ENCODE results near the gene HYOU1.
A peak's percentile ranks its signal among the peaks of the same experiment; 100 is the strongest.
"Not testable (repeated sequence)": the region's sequence is repeated elsewhere in the genome, so short reads cannot be mapped to it uniquely, and the experiment has no call there.

Gene HYOU1

DNA sequence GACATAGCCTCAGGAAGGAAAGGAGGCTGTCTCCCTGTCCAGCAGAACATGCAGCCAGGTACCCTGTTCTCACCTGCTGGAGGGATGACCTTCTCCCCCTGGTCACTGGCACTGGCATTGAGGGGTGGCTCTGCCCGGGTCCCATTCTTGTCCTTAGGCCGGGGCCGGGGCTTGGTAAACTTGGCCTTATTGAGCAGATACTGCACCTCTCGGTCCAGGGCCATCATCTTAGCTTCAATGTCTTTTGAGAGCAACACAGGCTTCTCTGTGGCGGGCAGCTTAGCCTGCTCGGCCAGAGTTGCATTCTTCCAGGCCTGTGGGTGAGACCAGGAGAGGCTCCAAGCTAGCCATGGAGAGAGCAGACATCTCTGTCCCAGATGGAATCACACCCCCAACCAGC is 10.5 kb downstream of the HYOU1 start:
- DNase-seq (no peak), ATAC-seq (replicated peaks) (no peak)
- Mint-ChIP-seq H3K27me3 (no peaks in the 10 kb centered on the region), H3K27ac (peak overlapping the region in 1 of 2 donors; percentile 78), H3K4me3 (no peak overlapping the region), H3K4me1 (ENCODE audit: low read depth in 2 of 2) (peaks cover 0 to 6% of the 10 kb centered on the region in 2 donors), H3K9me3 (no peaks in the 10 kb centered on the region), H3K36me3 (ENCODE audit: insufficient read depth) (peaks cover 66% of the 10 kb centered on the region)

DNA sequence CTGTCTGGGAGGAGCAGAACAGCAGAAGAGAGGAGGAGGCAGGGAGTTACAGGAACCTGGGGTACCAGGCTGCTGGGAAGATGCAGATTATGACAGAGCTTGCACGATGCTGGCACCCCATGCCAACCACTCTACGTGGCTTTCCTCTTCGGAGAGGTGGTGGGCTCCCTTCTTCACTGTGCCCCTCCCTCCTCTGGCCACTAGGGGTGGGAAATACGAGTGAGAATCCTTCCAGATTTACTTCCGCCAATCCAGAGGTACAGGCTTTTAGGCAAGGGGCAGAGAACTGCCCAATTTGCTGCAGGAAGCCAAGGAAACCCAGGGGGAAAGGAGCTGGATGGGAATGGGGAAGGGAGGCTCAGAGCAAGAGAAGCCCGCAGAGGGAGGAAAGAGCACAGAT is 12.3 kb downstream of the HYOU1 start:
- peak; percentile 21 for ATAC-seq (replicated peaks)
- Mint-ChIP-seq H3K4me3 (no peak overlapping the region), H3K9me3 (no peaks in the 10 kb centered on the region), H3K27me3 (no peaks in the 10 kb centered on the region), H3K27ac (peak overlapping the region in 1 of 2 donors; percentile 23), H3K4me1 (ENCODE audit: low read depth in 2 of 2) (peaks cover 0 to 6% of the 10 kb centered on the region in 2 donors), H3K36me3 (ENCODE audit: insufficient read depth) (peaks cover 48% of the 10 kb centered on the region)
- DNase-seq: no peak

DNA sequence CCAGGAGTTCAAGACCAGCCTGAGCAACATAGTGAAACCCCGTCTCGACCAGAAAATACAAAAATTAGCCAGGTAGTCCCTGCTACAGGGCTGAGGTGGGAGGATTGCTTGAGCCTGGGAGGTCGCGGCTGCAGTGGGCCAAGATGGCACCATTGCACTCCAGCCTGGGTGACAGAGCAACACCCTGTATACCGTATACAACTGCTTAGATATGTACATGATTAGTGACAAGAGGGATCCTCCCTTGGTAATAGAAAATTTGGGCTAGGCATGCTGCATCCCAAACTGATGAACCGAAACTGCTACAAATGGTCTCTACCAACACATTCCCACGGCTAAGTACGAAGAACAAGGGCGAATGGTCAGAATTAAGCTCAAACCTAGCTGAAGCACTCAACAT is 14.1 kb downstream of the HYOU1 start:
- Mint-ChIP-seq H3K4me1 (ENCODE audit: low read depth in 2 of 2) (no peaks in the 10 kb centered on the region), H3K27ac (no peak overlapping the region), H3K9me3 (no peaks in the 10 kb centered on the region), H3K27me3 (no peaks in the 10 kb centered on the region), H3K36me3 (ENCODE audit: insufficient read depth) (peaks cover 34% of the 10 kb centered on the region), H3K4me3 (no peak overlapping the region)
- ATAC-seq (replicated peaks) (no peak), DNase-seq (no peak)

DNA sequence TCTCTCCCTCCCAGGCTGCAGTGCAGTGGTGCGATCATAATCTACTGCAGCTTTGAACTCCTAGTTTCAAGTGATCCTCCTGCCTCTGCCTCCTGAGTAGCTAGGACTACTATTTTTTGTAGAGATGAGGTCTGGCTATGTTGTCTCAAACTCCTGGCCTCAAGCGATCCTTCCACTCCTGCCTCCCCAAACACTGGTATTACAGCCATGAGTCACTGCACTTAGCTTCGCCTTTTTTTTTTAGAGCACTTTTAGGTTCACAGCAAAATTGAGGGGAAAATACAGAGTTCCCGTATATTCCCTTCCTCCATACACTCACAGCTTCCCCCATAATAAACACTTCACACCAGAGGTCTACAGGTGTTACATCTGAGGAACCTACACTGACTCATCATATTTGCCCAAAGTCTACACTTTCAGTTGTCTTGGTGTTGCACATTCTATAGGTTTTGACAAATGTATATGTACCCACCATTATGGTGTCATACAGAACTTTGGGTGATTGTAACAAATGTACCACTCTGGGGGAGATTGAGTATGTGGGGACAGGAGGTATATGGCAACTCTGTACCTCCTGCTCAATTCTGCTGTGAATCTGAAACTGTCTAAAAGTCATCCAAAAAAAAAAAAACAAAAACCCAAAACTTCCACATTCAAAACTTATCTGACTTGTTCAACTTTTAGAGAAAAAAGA is 15.0 kb downstream of the HYOU1 start:
- no peak overlapping the region for H3K27ac Mint-ChIP-seq
- DNase-seq: no peak
- ATAC-seq (replicated peaks): no peak
- H3K9me3 Mint-ChIP-seq: no peaks in the 10 kb centered on the region
- H3K4me3 Mint-ChIP-seq: no peak overlapping the region
- peaks cover 27% of the 10 kb centered on the region for H3K36me3 Mint-ChIP-seq (ENCODE audit: insufficient read depth)
- H3K4me1 Mint-ChIP-seq (ENCODE audit: low read depth in 2 of 2): no peaks in the 10 kb centered on the region
- no peaks in the 10 kb centered on the region for H3K27me3 Mint-ChIP-seq

DNA sequence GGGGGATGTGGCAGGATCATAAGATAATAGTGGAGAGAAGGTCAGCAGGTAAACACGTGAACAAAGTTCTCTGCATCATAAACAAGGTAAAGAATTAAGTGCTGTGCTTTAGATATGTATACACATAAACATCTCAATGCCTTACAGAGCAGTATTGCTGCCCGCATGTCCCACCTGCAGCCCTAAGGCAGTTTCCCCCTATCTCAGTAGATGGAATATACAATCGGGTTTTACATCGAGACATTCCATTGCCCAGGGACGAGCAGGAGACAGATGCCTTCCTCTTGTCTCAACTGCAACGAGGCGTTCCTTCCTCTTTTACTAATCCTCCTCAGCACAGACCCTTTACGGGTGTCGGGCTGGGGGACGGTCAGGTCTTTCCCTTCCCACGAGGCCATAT is 17.5 kb downstream of the HYOU1 start:
- not testable (repeated sequence) for ATAC-seq (replicated peaks); H3K27me3 Mint-ChIP-seq; DNase-seq; H3K9me3 Mint-ChIP-seq; H3K4me3 Mint-ChIP-seq; H3K27ac Mint-ChIP-seq; H3K36me3 Mint-ChIP-seq (ENCODE audit: insufficient read depth); H3K4me1 Mint-ChIP-seq (ENCODE audit: low read depth in 2 of 2)

DNA sequence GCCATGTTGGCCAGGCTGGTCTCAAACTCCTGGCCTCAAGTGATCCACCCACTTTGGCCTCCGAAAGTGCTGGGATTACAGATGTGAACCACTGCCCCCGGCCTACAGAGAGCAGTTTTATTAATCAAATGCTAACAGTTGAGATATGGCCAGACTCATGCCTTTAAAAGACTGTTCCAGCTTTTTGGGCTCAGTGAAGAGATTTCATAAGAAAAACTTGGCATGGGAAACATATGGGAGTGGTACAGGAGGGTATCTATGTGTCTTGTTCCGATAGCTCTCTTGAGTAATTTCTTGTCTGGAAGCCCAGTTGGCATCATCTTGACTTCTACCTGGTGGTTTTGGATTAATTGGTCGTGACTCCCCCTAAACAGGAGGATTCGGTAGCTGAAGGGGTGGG is 18.1 kb downstream of the HYOU1 start:
- Mint-ChIP-seq H3K27ac (peak overlapping the region in 1 of 2 donors; percentile 6), H3K4me1 (ENCODE audit: low read depth in 2 of 2) (no peaks in the 10 kb centered on the region), H3K27me3 (no peaks in the 10 kb centered on the region), H3K36me3 (ENCODE audit: insufficient read depth) (no peaks in the 10 kb centered on the region), H3K4me3 (no peak overlapping the region), H3K9me3 (no peaks in the 10 kb centered on the region)
- DNase-seq: no peak
- ATAC-seq (replicated peaks): no peak

DNA sequence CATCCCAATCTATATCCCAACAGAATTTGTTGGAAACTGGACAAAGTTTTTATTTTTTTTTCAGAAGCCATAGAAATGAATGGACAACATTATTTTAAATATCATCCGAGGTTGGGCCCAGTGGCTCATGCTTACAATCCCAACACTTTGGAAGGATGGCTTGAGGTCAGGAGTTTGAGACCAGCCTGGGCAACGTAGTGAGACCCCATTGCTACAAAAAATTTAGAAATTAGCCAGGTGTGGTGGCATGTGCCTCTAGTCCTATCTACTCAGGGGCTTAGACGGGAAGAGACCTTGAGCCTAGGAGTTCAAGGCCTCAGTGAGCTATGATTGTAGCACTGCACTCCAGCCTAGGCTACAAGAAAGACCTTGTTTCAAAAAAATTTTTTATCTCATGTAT is 22.2 kb downstream of the HYOU1 start:
- DNase-seq (no peak), ATAC-seq (replicated peaks) (no peak)
- Mint-ChIP-seq H3K27ac (no peak overlapping the region), H3K4me1 (ENCODE audit: low read depth in 2 of 2) (peaks cover 2% of the 10 kb centered on the region in 2 donors), H3K4me3 (no peak overlapping the region), H3K27me3 (no peaks in the 10 kb centered on the region), H3K36me3 (ENCODE audit: insufficient read depth) (peaks cover 5% of the 10 kb centered on the region), H3K9me3 (no peaks in the 10 kb centered on the region)

DNA sequence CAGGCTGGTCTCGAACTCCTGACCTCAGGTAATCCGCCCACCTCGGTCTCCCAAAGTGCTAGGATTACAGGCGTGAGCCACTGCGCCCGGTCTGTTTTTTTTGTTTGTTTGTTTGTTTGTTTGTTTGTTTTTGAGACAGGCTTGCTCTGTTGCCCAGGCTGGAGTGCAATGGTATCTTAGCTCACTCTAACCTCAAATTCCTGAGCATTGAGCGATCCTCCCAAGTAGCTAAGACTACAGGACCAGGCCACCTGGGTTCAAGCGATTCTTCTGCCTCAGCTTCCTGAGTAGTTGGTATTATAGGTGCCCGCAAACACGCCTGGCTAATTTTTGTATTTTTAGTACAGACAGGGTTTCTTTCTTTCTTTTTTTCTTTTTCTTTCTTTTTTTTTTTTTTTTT is 23.6 kb downstream of the HYOU1 start:
- not testable (repeated sequence) for H3K27ac Mint-ChIP-seq; H3K9me3 Mint-ChIP-seq; H3K4me3 Mint-ChIP-seq; DNase-seq; ATAC-seq (replicated peaks); H3K36me3 Mint-ChIP-seq (ENCODE audit: insufficient read depth); H3K27me3 Mint-ChIP-seq
- H3K4me1 Mint-ChIP-seq (ENCODE audit: low read depth in 2 of 2): peaks cover 13 to 14% of the 10 kb centered on the region in 2 donors

DNA sequence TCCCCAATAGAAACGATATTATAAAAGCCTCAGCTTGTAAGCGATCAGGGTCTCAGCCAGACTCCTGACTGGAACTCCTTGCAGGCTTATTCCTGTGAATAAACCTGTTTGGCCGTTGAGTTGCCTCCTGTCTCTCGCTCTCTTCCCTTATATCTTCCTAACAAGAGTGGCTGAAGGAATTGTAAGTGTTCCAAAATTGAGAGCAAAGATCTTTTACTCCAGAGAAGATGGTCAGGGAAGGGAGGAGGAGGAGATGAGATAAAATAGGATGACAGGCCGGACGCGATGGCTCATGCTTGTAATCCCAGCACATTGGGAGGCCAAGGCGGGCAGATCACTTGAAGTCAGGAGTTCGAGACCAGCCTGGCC is 25.1 kb downstream of the HYOU1 start:
- ATAC-seq (replicated peaks): no peak
- no peak for DNase-seq
- Mint-ChIP-seq H3K27ac (peak overlapping the region in 1 of 2 donors; percentile 19), H3K4me3 (peak overlapping the region in 1 of 2 donors; percentile 28), H3K4me1 (ENCODE audit: low read depth in 2 of 2) (peaks cover 14 to 16% of the 10 kb centered on the region in 2 donors), H3K36me3 (ENCODE audit: insufficient read depth) (peaks cover 5% of the 10 kb centered on the region), H3K9me3 (no peaks in the 10 kb centered on the region), H3K27me3 (no peaks in the 10 kb centered on the region)

DNA sequence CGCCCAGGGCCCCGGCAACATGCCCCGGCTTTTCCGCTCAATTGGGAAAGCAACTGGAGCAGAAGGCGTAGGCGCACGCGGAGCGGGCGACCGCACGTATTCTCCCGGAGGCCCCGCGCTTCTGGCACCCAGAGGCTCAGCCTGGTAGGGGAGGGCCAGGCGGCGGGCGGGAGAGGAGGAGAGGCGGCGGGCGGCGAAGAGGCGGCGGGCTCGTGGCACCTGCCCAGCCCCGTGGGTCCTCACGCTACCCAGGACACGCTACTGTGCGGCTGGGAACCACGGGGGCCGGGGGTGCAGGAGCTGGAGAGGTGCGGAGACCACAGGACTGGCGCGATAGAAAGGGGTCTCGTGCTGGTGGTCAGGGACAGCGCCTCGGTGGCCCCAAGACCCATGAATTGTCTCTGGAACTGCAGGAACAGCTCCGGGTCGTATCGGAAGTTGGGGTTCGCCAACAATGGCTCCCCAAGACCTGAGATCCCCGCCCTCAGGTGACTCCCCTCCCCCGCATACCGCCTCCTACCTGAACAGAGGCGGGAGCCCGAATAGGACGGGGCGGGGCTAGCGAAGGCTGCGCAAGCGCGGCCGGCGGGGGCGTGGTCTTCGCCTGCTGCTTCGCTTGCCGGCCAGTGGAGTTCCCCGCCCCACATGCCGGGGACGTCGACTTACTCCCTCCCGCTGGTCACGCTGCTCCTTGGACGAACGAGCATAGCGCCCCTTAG is 26.5 kb downstream of the HYOU1 start, which contains the start of gene SLC37A4:
TSS of gene SLC37A4 (minus strand) at position 549 of the 719 bp plus-strand sequence.
- DNase-seq: peak; percentile 99 to 100 (median 99)
- Mint-ChIP-seq H3K4me1 (ENCODE audit: low read depth in 2 of 2) (peaks cover 15 to 16% of the 10 kb centered on the region in 2 donors), H3K36me3 (ENCODE audit: insufficient read depth) (peaks cover 5% of the 10 kb centered on the region), H3K9me3 (no peaks in the 10 kb centered on the region), H3K27ac (peak within 1 kb of the TSS; percentile 76 to 81), H3K4me3 (peak within 1 kb of the TSS; percentile 85), H3K27me3 (no peaks in the 10 kb centered on the region)
- ATAC-seq (replicated peaks): peak; percentile 86

DNA sequence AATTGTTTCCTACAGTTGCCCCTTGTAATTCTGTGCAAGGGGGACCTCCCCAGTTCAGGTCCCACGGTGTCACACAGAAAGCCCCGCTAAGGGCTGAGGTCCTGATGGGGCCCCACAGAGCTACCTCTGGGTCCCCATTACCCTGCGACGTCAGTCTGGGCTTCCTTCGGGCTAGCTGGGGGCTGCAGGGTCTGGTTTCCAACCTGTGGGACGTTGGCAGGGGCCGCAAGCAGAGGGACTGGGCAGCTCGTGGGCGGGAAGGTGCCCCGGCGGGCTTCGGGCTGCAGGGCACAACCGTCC is 27.0 kb downstream of the HYOU1 start:
- ATAC-seq (replicated peaks) (no peak), DNase-seq (peak in 1 of 3 experiments; percentile 8)
- no peaks in the 10 kb centered on the region for H3K9me3 Mint-ChIP-seq
- H3K4me3 Mint-ChIP-seq: peak overlapping the region; percentile 85
- peaks cover 16 to 20% of the 10 kb centered on the region in 2 donors for H3K4me1 Mint-ChIP-seq (ENCODE audit: low read depth in 2 of 2)
- H3K27me3 Mint-ChIP-seq: no peaks in the 10 kb centered on the region
- H3K27ac Mint-ChIP-seq: peak overlapping the region; percentile 76 to 81
- peaks cover 8% of the 10 kb centered on the region for H3K36me3 Mint-ChIP-seq (ENCODE audit: insufficient read depth)

DNA sequence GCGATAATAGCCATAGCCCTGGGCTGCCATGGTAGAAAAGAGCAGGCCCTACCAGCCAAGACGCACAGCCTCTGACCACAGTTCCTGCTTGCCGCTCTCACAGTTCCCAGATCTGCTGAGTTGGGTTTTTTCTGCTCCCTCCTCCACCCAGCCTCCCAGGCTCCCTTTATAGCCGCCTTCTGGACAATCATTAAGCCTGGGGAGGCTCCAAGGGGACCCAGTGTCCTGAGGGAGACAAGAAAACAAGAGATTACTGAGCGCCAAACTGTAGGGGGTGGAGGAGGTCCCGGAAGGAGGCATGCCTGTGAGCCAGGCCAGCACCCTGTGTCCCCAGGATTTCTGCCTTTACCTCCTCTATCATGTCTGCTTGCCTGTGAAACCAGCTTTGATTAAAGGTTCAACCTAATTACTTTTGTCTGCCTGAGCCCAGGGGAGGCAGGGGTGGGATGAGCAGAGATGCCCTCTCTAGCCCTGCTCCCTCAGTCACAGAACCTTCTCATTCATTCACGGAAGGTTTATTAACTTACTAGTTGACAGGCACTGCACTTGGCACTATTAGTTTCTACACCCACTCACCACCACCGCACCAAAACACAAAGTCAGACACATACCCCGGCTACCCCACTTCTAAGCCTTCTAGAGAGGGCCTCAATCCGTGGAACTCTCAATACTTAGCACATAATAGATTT is 27.5 kb downstream of the HYOU1 start:
- Mint-ChIP-seq H3K27ac (peak overlapping the region; percentile 76 to 81), H3K4me1 (ENCODE audit: low read depth in 2 of 2) (peaks cover 16 to 25% of the 10 kb centered on the region in 2 donors), H3K36me3 (ENCODE audit: insufficient read depth) (peaks cover 10% of the 10 kb centered on the region), H3K4me3 (peak overlapping the region; percentile 85), H3K9me3 (no peaks in the 10 kb centered on the region), H3K27me3 (no peaks in the 10 kb centered on the region)
- ATAC-seq (replicated peaks) (no peak), DNase-seq (no peak)

DNA sequence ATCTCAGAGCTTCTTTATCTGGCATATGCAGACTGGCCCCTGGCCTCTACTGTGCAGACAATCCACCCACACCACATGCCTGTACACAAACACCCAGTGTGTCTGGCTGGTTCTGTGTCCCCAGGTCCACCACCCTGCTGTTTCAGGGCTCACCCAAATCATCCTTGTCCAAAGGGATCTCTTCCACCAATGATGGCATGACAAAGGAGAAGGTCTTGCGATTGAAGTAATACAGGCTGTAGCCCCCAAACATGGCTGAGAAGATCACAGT is 28.0 kb downstream of the HYOU1 start:
- Mint-ChIP-seq H3K27ac (peak overlapping the region; percentile 76 to 81), H3K4me3 (peak overlapping the region; percentile 85), H3K27me3 (no peaks in the 10 kb centered on the region), H3K36me3 (ENCODE audit: insufficient read depth) (peaks cover 15% of the 10 kb centered on the region), H3K4me1 (ENCODE audit: low read depth in 2 of 2) (peaks cover 16 to 27% of the 10 kb centered on the region in 2 donors), H3K9me3 (no peaks in the 10 kb centered on the region)
- ATAC-seq (replicated peaks) (no peak), DNase-seq (no peak)

Measured in effector memory CD8-positive, alpha-beta T cell (primary cell).